GM12865 (cell line): ENCODE data around the gene SP2.

Source experiments
- DNase-seq: peaks from one replicate; pipeline ENCODE4 v3.0.0; 2010; ENCODE audit warnings: low read depth
- H3K4me3 ChIP-seq: 2 replicates; pipeline ENCODE4 v1.5.1; 2011; ENCODE audit warnings: mild to moderate bottlenecking, low read depth, low read length, control low read depth
- CTCF ChIP-seq: IDR thresholded peaks from 2 replicates; pipeline ENCODE4 v1.5.1; 2011; ENCODE audit warnings: low read length, control low read depth, low read depth, inconsistent platforms; ENCODE audit not compliant: insufficient read depth; ENCODE audit errors: missing control alignments

SP2 gene

GRCh38 chr17:47935961-47936360 is 39.9 kb downstream of the SP2 start:
- no peak for TF ChIP-seq CTCF
- no peak overlapping the region for H3K4me3 ChIP-seq
- no peak for DNase-seq

DNA sequence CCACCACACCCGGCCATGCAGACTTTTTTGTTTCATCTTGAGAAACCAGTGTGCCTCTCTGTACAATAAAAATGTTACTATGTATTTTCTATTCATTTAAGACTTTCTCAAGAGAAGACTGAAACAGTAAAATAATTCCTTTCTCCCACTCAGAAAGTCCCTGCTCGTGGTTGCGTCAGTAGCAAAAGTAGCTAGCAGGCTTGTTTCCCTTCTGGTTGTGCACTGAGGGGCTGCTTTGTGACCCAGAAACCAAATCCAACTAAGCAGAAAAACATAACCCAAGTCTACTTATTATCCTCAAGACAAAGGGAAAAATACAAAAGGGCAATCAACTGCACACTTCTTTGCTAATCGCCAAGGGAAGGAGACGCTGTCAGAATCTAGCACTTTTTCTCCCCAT is 41.9 kb downstream of the SP2 start:
- peak; percentile 66 for DNase-seq
- no peak for TF ChIP-seq CTCF
- no peak overlapping the region for H3K4me3 ChIP-seq

- peak; percentile 98 for DNase-seq
- H3K4me3 ChIP-seq = peak within 1 kb of the TSS; percentile 89
- TF ChIP-seq CTCF = no peak
Observed at GRCh38 chr17:47941246-47942095, 45.4 kb downstream of the SP2 start, which contains the start of gene PNPO. Gene PNPO, plus strand, starts transcription at chr17:47941571. Its CDS starts 105 bp downstream, at chr17:47941676.

DNA sequence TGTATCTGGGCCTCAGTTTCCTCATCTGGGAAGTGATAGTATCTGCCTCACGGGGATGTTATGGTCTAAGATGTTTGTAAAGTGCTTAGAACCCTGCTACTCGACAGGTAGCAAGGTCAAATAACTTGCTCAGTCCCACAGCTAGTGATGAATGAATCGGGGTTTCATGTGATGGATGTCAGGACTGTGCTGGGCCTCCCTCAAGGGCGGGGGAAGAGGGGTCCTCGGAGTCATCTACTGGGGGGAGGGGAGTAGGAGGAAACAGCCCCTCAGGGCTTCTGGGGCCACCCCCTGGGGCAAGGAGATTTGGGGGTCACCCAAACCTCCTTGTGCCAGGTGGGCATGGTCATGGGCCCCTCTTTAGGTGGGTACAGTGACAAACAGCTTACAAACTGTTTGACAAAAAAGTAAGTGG is 46.1 kb downstream of the SP2 start:
- peak; percentile 23 for DNase-seq
- no peak for TF ChIP-seq CTCF
- H3K4me3 ChIP-seq = peak overlapping the region; percentile 89

- peak overlapping the region; percentile 89 for H3K4me3 ChIP-seq
- no peak for DNase-seq
- TF ChIP-seq CTCF = no peak
Observed at GRCh38 chr17:47942568-47942967, 46.5 kb downstream of the SP2 start.

DNA sequence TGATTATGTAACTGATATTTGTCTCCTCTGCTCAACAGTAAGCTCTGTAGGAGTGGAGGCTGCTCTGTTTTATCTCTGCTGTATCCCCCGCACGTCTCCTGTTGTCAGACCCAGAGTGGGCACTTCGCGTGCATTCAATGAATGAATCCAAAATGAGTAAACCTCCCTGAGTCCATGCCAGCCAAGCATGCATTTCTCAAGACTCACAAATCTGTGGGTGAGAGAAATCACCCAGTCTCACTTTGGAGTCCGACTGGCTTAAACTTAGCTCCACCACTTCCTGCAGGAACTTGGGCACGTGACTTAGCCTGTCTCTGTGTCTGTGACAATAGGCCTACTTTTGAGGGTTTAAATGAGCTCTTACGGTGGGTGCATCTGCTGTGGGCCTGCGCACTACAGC is 49.0 kb downstream of the SP2 start:
- no peak overlapping the region for H3K4me3 ChIP-seq
- no peak for TF ChIP-seq CTCF
- DNase-seq = peak; percentile 54
